Gastrocnemius medialis (tissue), 4 donors: Measurements from ENCODE around the gene TUFT1. TPM values are rescaled to one million over a fixed set of nuclear protein-coding genes. Genes with fewer than 3 reads are reported as not detected.

ENCODE experiments used
- ATAC-seq, 2 donors: fragments of 150-250 bp; one replicate each; pipeline ENCODE4 v1.9.1; 2016
- DNase-seq, 2 donors: peaks; one replicate each; pipeline ENCODE4 v3.0.0-alpha.2; 2019
- H3K27ac ChIP-seq, 4 donors: fragments of 200-600 bp; sonication (generic); 1 replicate in 1 of 4; 2 replicates in 3 of 4; pipeline ENCODE4 v1.5.1; 2016 to 2018; ENCODE audit warnings: mild to moderate bottlenecking in 2 of 4, moderate library complexity in 1 of 4
- H3K27me3 ChIP-seq, 3 donors: fragments of 200-600 bp; sonication (generic) in 2 of 3; 1 replicate in 1 of 3; 2 replicates in 2 of 3; pipeline versions ENCODE4 v1.5.1 to v1.6.0; 2016 to 2019; ENCODE audit warnings: mild to moderate bottlenecking in 1 of 3, moderate library complexity in 1 of 3
- H3K36me3 ChIP-seq, 2 donors: fragments of 200-600 bp; sonication (generic) in 1 of 2; one replicate each; pipeline ENCODE4 v1.5.1; 2017 to 2018
- H3K4me1 ChIP-seq, 2 donors: fragments of 200-600 bp; sonication (generic) in 1 of 2; one replicate each; pipeline ENCODE4 v1.5.1; 2016 to 2017; ENCODE audit warnings: mild to moderate bottlenecking in 2 of 2
- H3K4me3 ChIP-seq, 4 donors: fragments of 200-600 bp; sonication (generic) in 3 of 4; 1 replicate in 1 of 4; 2 replicates in 3 of 4; pipeline ENCODE4 v1.5.1; 2016 to 2019; ENCODE audit warnings: mild to moderate bottlenecking in 2 of 4
- H3K9me3 ChIP-seq, 3 donors: fragments of 200-600 bp; sonication (generic) in 2 of 3; 1 replicate in 1 of 3; 2 replicates in 2 of 3; pipeline ENCODE4 v1.5.1; 2016 to 2019
- POLR2A ChIP-seq, 2 donors: fragments of 450-650 bp; IDR thresholded peaks; one replicate each; pipeline ENCODE4 v1.6.1; 2017; ENCODE audit warnings: antibody characterized with exemption in 2 of 2, mild to moderate bottlenecking in 2 of 2, moderate library complexity in 2 of 2
- in situ Hi-C, 4 donors: fragments of 200-750 bp; cut with MboI; loops; one replicate each; pipeline versions ENCODE4 v1.15.0 to v1.8.0; 2017; ENCODE audit warnings: low sequenced_read_pairs in 4 of 4
- intact Hi-C: fragments of 100-400 bp; cut with DNase I; formaldehyde crosslinking; loops from one replicate; pipeline ENCODE4 v1.15.1; 2023; ENCODE audit warnings: low total_unique reads
- total RNA-seq, 4 donors: library from RNA; depleted of rRNA; stranded (reverse); fragments of >200 nt; gene quantifications; one replicate each; pipeline versions ENCODE4 v1.1.0 to v1.2.3, GENCODE V29; 2016
- TF ChIP-seq, protein P1 (sequence below), 5 experiments: fragments of 450-650 bp in 3 of 5; fragments of 200-600 bp in 2 of 5; sonication (generic) in 2 of 5; IDR thresholded peaks in 4 of 5; conservative IDR thresholded peaks in 1 of 5; 1 replicate in 4 of 5; 2 replicates in 1 of 5; pipeline ENCODE4 v1.5.1; 2016 to 2019; ENCODE audit warnings: antibody characterized with exemption in 5 of 5, mild to moderate bottlenecking in 3 of 5, moderate library complexity in 3 of 5

Gene TUFT1
- total RNA-seq, 4 donors from 2014 or later = 1.2 to 4.0 (median 2.7) TPM

DNA sequence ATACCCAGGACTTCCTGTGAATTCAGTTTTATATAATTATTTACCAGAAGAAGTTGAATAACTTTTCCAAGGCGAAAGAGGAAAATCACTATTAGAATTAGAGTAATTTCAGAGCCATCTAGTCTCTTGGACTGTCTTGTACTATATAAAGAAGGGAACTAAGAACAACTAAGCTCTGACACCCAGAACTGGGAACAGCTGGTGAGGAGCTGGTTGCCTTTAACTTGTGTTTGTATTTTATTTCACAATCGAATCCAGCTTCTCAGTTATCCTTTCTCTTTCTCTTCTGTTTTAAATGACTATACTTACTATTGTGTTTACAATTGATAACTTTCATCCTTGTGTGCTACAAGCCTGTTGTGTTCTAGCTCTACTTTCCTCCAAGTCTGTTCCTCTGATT is 80.2 kb downstream of the TUFT1 start:
- H3K4me3 ChIP-seq = peak overlapping the region; percentile 3 to 35 (median 22)
- H3K36me3 ChIP-seq = no peaks in the 10 kb centered on the region
- peaks cover 39 to 59% of the 10 kb centered on the region in 2 donors for H3K4me1 ChIP-seq
- DNase-seq (peak; percentile 35 to 37), ATAC-seq (peak; percentile 88 to 94)
- TF ChIP-seq, protein P1, sequence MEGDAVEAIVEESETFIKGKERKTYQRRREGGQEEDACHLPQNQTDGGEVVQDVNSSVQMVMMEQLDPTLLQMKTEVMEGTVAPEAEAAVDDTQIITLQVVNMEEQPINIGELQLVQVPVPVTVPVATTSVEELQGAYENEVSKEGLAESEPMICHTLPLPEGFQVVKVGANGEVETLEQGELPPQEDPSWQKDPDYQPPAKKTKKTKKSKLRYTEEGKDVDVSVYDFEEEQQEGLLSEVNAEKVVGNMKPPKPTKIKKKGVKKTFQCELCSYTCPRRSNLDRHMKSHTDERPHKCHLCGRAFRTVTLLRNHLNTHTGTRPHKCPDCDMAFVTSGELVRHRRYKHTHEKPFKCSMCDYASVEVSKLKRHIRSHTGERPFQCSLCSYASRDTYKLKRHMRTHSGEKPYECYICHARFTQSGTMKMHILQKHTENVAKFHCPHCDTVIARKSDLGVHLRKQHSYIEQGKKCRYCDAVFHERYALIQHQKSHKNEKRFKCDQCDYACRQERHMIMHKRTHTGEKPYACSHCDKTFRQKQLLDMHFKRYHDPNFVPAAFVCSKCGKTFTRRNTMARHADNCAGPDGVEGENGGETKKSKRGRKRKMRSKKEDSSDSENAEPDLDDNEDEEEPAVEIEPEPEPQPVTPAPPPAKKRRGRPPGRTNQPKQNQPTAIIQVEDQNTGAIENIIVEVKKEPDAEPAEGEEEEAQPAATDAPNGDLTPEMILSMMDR (IDR thresholded peaks at IDR 0.05 in 4 of 5, conservative IDR thresholded peaks at IDR 0.05 in 1 of 5) = no peak
- TF ChIP-seq POLR2A (IDR thresholded peaks at IDR 0.05) = peak in 1 of 2 donors; percentile 39
- intact Hi-C loops = no loop called here
- in situ Hi-C loops = loop anchor here in 1 of 4 donors (25.0 kb wide), 1 partner anchor 217 kb away; the partner anchor contains the start of genes C2CD4D and RORC
- no peaks in the 10 kb centered on the region for H3K9me3 ChIP-seq
- peak overlapping the region; percentile 82 to 90 (median 83) for H3K27ac ChIP-seq
- H3K27me3 ChIP-seq = no peaks in the 10 kb centered on the region

DNA sequence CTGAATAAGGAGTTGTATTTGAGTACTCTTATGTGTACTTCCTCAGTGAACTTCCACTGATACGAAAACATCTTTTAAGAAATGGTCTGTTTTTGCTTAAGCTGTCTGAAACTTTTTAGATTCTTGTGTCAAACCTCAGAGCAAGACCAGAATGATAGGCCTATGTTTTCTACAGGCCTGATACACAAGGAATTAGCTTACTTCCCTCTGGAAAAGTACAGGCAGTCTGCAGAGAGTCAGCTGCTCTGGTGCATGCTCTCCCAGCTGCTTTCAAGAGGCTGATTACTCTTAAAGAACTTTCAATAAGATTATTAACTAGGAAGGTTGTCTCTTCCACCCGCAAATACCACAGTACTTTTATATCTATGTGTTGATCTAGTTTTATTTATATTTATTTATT is 81.2 kb downstream of the TUFT1 start:
- Histone ChIP-seq H3K4me3 (no peak overlapping the region), H3K27me3 (no peaks in the 10 kb centered on the region), H3K27ac (peak overlapping the region; percentile 82 to 90 (median 83)), H3K9me3 (no peaks in the 10 kb centered on the region), H3K4me1 (peaks cover 36 to 51% of the 10 kb centered on the region in 2 donors), H3K36me3 (no peaks in the 10 kb centered on the region)
- ATAC-seq = peak; percentile 64 to 86
- TF ChIP-seq, protein P1 (IDR thresholded peaks at IDR 0.05 in 4 of 5, conservative IDR thresholded peaks at IDR 0.05 in 1 of 5) = no peak
- no peak for TF ChIP-seq POLR2A (IDR thresholded peaks at IDR 0.05)
- in situ Hi-C loops = loop anchor here in 1 of 4 donors (25.0 kb wide), 1 partner anchor 216 kb away; the partner anchor contains the start of genes C2CD4D and RORC
- intact Hi-C loops = no loop called here
- peak; percentile 29 to 49 for DNase-seq

DNA sequence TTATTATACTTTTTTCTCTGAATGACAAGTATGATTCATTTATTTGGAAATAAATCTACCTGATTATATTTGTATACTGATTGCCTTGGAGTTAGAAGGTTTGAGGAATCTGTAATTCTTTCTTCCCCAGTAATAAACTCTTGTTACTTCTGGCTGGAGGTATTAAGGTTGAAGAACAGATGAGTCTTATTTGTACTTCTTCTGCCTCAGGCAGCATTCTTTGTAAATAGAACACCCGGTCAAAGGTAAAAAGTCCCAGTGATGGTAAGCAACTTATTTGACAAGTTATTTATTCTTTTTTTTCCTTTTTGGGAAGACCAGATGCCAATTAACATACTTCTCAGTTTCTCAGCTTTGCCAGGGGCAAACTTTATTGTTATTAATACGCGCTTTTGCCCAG is 84.7 kb downstream of the TUFT1 start:
- Histone ChIP-seq H3K27ac (no peak overlapping the region), H3K4me1 (peaks cover 23 to 27% of the 10 kb centered on the region in 2 donors), H3K4me3 (no peak overlapping the region), H3K9me3 (no peaks in the 10 kb centered on the region), H3K27me3 (no peaks in the 10 kb centered on the region), H3K36me3 (peaks cover 0 to 4% of the 10 kb centered on the region in 2 donors)
- DNase-seq (no peak), ATAC-seq (no peak)
- no peak for TF ChIP-seq POLR2A (IDR thresholded peaks at IDR 0.05)
- TF ChIP-seq, protein P1 (IDR thresholded peaks at IDR 0.05 in 4 of 5, conservative IDR thresholded peaks at IDR 0.05 in 1 of 5) = no peak
- intact Hi-C loops (no loop called here), in situ Hi-C loops (loop anchor here in 1 of 4 donors (25.0 kb wide), 1 partner anchor 213 kb away; the partner anchor contains the start of genes C2CD4D and RORC)

DNA sequence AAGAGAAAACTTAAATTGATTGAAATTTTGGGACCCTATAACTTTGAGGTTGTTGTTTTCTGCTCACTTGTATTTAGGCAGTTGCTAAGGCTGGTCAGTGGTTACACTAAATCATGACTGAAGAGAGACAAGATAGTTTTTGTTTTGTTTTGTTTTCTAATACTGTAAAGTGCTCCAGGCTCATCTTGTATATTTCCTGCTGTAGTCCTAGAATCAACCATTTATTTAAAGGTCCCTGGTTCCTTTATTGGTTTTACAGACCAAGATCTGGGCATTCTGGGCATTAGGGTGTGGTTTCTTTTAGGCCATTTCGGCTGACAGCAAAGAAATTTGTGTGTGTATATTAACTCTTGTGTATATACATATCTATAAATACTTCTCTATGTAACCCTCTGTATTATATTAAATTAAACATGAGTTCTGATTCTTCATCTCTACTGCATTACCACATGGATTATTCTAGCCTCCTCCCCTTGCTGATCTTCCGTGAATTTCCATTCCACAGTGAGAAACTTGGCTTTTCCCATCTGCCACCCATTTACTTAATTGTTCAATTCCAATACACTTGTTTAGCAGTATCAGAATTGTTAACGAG is 86.7 kb downstream of the TUFT1 start:
- Histone ChIP-seq H3K4me3 (no peak overlapping the region), H3K27ac (no peak overlapping the region), H3K36me3 (peaks cover 0 to 4% of the 10 kb centered on the region in 2 donors), H3K9me3 (no peaks in the 10 kb centered on the region), H3K27me3 (no peaks in the 10 kb centered on the region), H3K4me1 (peaks cover 6 to 8% of the 10 kb centered on the region in 2 donors)
- ATAC-seq (no peak), DNase-seq (no peak)
- TF ChIP-seq, protein P1 (IDR thresholded peaks at IDR 0.05 in 4 of 5, conservative IDR thresholded peaks at IDR 0.05 in 1 of 5) = no peak
- no peak for TF ChIP-seq POLR2A (IDR thresholded peaks at IDR 0.05)
- intact Hi-C loops (no loop called here), in situ Hi-C loops (no loop called here)
